ENCODE data around the gene LEMD2.

LEMD2 gene

DNA sequence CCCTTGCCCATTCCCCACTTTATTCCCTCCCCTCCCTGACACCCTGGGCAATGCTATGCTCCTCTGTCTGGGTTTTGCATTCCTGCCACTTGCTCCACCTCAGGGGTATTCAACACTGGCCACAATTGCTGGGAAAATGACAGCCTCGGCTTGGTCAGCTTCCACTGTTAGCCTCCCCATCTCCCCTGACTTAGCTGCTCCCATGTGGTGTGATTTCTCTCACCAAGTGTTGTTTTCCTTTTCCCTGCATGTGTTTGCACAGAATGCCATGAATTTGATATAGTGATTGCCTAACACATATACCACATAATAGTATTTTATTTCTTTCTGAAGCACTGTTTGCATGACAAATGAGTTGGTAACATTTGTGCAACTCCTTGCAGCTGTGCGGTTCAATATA, 1.4 kb upstream of the LEMD2 start:
- Histone ChIP-seq H3K9ac (ENCODE audit: low read depth, low read length, poor library complexity, severe bottlenecking) (no peak overlapping the region), H3K79me2 (ENCODE audit: insufficient read depth, low read length) (peaks cover 44% of the 10 kb centered on the region), H2AFZ (ENCODE audit: low read length) (no peak overlapping the region), H3K9me2 (replicated peaks; ENCODE audit: low read depth, low read length) (no peaks in the 10 kb centered on the region), H3K4me1 (ENCODE audit: insufficient read depth, low read length, poor library complexity, severe bottlenecking) (peaks cover 40% of the 10 kb centered on the region), H3K4me3 (ENCODE audit: low read length, poor library complexity, severe bottlenecking) (no peak overlapping the region), H3K4me2 (ENCODE audit: low read depth, low read length, poor library complexity, severe bottlenecking) (no peak overlapping the region), H3K36me3 (ENCODE audit: insufficient read depth, low read length) (no peaks in the 10 kb centered on the region), H4K20me1 (ENCODE audit: insufficient read depth, low read length, poor library complexity, severe bottlenecking) (peaks cover 26% of the 10 kb centered on the region), H3K9me3 (ENCODE audit: insufficient read depth, low read depth, low read length) (no peaks in the 10 kb centered on the region), H3K27me3 (ENCODE audit: insufficient read depth, low read length, poor library complexity, severe bottlenecking) (no peaks in the 10 kb centered on the region), H3F3A (ENCODE audit: low read depth) (no peaks in the 10 kb centered on the region)
- no peak for TF ChIP-seq EZH2phosphoT487 (IDR thresholded peaks at IDR 0.05; ENCODE audit: borderline replicate concordance)
- TF ChIP-seq, protein P1, sequence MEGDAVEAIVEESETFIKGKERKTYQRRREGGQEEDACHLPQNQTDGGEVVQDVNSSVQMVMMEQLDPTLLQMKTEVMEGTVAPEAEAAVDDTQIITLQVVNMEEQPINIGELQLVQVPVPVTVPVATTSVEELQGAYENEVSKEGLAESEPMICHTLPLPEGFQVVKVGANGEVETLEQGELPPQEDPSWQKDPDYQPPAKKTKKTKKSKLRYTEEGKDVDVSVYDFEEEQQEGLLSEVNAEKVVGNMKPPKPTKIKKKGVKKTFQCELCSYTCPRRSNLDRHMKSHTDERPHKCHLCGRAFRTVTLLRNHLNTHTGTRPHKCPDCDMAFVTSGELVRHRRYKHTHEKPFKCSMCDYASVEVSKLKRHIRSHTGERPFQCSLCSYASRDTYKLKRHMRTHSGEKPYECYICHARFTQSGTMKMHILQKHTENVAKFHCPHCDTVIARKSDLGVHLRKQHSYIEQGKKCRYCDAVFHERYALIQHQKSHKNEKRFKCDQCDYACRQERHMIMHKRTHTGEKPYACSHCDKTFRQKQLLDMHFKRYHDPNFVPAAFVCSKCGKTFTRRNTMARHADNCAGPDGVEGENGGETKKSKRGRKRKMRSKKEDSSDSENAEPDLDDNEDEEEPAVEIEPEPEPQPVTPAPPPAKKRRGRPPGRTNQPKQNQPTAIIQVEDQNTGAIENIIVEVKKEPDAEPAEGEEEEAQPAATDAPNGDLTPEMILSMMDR (conservative IDR thresholded peaks at IDR 0.05; ENCODE audit: low read length), result no peak

DNA sequence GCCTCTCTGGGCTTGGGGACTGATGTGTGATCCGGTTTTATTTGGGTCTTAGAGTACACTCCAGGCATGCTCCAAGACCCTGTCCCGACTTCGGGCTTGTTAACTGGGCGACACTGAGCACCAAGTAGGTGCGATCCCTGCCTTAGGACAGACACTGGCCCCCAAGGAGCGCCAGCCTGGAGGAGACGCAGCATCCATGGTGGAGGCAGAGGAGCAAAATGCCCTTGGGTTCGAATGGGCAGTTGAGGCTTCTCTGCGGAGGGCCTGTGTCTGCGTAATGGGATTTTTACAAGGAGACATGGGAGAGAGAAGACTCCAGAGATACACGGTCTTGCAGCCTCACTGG, 593 bp upstream of the LEMD2 start:
- peak overlapping the region; percentile 83 for H3K9ac ChIP-seq (ENCODE audit: low read depth, low read length, poor library complexity, severe bottlenecking)
- TF ChIP-seq, protein P1 (conservative IDR thresholded peaks at IDR 0.05; ENCODE audit: low read length), result no peak
- TF ChIP-seq EZH2phosphoT487 (IDR thresholded peaks at IDR 0.05; ENCODE audit: borderline replicate concordance), result no peak
- no peaks in the 10 kb centered on the region for H3K9me2 ChIP-seq (replicated peaks; ENCODE audit: low read depth, low read length)
- H3K4me1 ChIP-seq (ENCODE audit: insufficient read depth, low read length, poor library complexity, severe bottlenecking), result peaks cover 46% of the 10 kb centered on the region
- H4K20me1 ChIP-seq (ENCODE audit: insufficient read depth, low read length, poor library complexity, severe bottlenecking), result peaks cover 33% of the 10 kb centered on the region
- H3K27me3 ChIP-seq (ENCODE audit: insufficient read depth, low read length, poor library complexity, severe bottlenecking), result no peaks in the 10 kb centered on the region
- H3K36me3 ChIP-seq (ENCODE audit: insufficient read depth, low read length), result no peaks in the 10 kb centered on the region; the same call in 1 of the 2 replicates
- no peaks in the 10 kb centered on the region for H3F3A ChIP-seq (ENCODE audit: low read depth)
- no peaks in the 10 kb centered on the region for H3K9me3 ChIP-seq (ENCODE audit: insufficient read depth, low read depth, low read length)
- peak overlapping the region; percentile 93 for H3K4me3 ChIP-seq (ENCODE audit: low read length, poor library complexity, severe bottlenecking)
- peaks cover 52% of the 10 kb centered on the region for H3K79me2 ChIP-seq (ENCODE audit: insufficient read depth, low read length)
- H2AFZ ChIP-seq (ENCODE audit: low read length), result peak overlapping the region; percentile 67
- peak overlapping the region; percentile 92 for H3K4me2 ChIP-seq (ENCODE audit: low read depth, low read length, poor library complexity, severe bottlenecking)

DNA sequence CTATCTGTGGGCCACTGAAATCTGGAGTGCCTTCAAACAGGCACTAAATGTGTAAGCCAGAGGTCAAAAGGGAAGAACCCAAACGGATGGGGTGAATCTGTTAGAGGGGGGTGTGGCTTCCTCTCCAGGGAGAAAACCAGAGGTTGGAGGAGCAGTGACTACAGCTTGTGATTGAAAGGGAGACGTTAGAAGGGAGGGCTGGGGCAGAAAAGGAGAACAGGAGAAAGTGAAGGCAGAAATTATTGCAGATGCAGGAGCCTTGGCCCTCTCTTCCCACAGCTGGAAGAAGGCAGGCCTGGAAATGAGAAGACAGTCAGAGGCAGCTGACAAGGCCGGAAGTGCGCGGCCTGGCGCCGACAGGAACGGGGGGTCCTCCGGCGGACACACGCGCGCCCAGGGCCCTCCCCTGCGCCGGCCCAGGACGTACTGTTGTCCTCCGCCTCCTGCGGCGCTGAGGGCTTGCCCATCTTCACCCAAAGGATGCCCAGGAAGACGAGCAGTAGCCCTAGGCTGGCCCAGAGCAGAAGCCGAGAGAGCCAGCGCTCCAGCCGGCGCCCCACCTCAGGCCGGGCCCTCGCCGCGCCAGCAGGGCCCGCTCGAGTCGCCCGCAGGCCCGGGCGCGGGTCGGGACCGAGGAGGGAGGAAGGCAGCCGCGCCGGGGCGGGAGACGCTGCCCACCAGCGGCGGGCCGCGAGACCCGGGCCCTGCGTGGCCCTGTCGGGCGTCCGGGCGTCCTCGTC, 806 bp downstream of the LEMD2 start:
- Histone ChIP-seq H3K36me3 (ENCODE audit: insufficient read depth, low read length) (peaks cover 7% of the 10 kb centered on the region; the same call in 1 of the 2 replicates), H3F3A (ENCODE audit: low read depth) (no peaks in the 10 kb centered on the region), H4K20me1 (ENCODE audit: insufficient read depth, low read length, poor library complexity, severe bottlenecking) (peaks cover 34% of the 10 kb centered on the region), H3K27me3 (ENCODE audit: insufficient read depth, low read length, poor library complexity, severe bottlenecking) (no peaks in the 10 kb centered on the region), H3K79me2 (ENCODE audit: insufficient read depth, low read length) (peaks cover 60% of the 10 kb centered on the region), H3K9me3 (ENCODE audit: insufficient read depth, low read depth, low read length) (no peaks in the 10 kb centered on the region), H3K9me2 (replicated peaks; ENCODE audit: low read depth, low read length) (no peaks in the 10 kb centered on the region), H3K4me1 (ENCODE audit: insufficient read depth, low read length, poor library complexity, severe bottlenecking) (peaks cover 46% of the 10 kb centered on the region), H3K4me3 (ENCODE audit: low read length, poor library complexity, severe bottlenecking) (peak overlapping the region; percentile 93), H3K4me2 (ENCODE audit: low read depth, low read length, poor library complexity, severe bottlenecking) (peak overlapping the region; percentile 98), H3K9ac (ENCODE audit: low read depth, low read length, poor library complexity, severe bottlenecking) (peak overlapping the region; percentile 83), H2AFZ (ENCODE audit: low read length) (no peak overlapping the region)
- no peak for TF ChIP-seq EZH2phosphoT487 (IDR thresholded peaks at IDR 0.05; ENCODE audit: borderline replicate concordance)
- TF ChIP-seq, protein P1 (conservative IDR thresholded peaks at IDR 0.05; ENCODE audit: low read length), result no peak
